ENCODE data around the gene CSNK1D.

CSNK1D gene

GRCh38 chr17:82297714-82298537 is 24.4 kb upstream of the CSNK1D start:
- peak; percentile 48 to 95 (median 72) for DNase-seq
- intact Hi-C loops (cut with DNase I): loop anchor here (10.0 kb wide), 1 partner anchor 53 kb away; no protein-coding TSS in a partner anchor

GRCh38 chr17:82297280-82297713 is 23.8 kb upstream of the CSNK1D start:
- intact Hi-C loops (cut with DNase I): loop anchor here (10.0 kb wide), 1 partner anchor 52 kb away; no protein-coding TSS in a partner anchor
- peak in 9 of 10 donors; percentile 53 to 96 (median 75) for DNase-seq

- intact Hi-C loops (cut with DNase I): loop anchor here (10.0 kb wide), 1 partner anchor 52 kb away; no protein-coding TSS in a partner anchor
- DNase-seq: no peak
Measured at GRCh38 chr17:82296511-82297279, 23.2 kb upstream of the CSNK1D start.

GRCh38 chr17:82295472-82295814 is 21.9 kb upstream of the CSNK1D start:
- no peak for DNase-seq
- intact Hi-C loops (cut with DNase I): loop anchor here (10.0 kb wide), 1 partner anchor 51 kb away; no protein-coding TSS in a partner anchor

- no peak for DNase-seq
- intact Hi-C loops (cut with DNase I): loop anchor here (10.0 kb wide), 1 partner anchor 49 kb away; no protein-coding TSS in a partner anchor
Measured at GRCh38 chr17:82294064-82294773, 20.7 kb upstream of the CSNK1D start.

GRCh38 chr17:82292251-82293154 is 19.0 kb upstream of the CSNK1D start:
- peak; percentile 93 to 100 (median 95) for DNase-seq
- intact Hi-C loops (cut with DNase I): loop anchor here (1.0 to 10.0 kb wide), 2 partner anchors 19 to 48 kb away; partner anchors contain the start of gene CSNK1D

- DNase-seq: no peak
- intact Hi-C loops (cut with DNase I): loop anchor here (10.0 kb wide), 1 partner anchor 47 kb away; no protein-coding TSS in a partner anchor
Measured at GRCh38 chr17:82291582-82292250, 18.2 kb upstream of the CSNK1D start.

GRCh38 chr17:82287868-82288801 is 14.6 kb upstream of the CSNK1D start:
- no peak for DNase-seq
- intact Hi-C loops (cut with DNase I): no loop called here

- no peak for DNase-seq
- intact Hi-C loops (cut with DNase I): no loop called here
Measured at GRCh38 chr17:82287013-82287867, 13.7 kb upstream of the CSNK1D start.

- DNase-seq: no peak
- intact Hi-C loops (cut with DNase I): no loop called here
Measured at GRCh38 chr17:82285141-82285540, 11.6 kb upstream of the CSNK1D start.

- intact Hi-C loops (cut with DNase I): no loop called here
- peak in 3 of 10 donors; percentile 50 to 85 (median 77) for DNase-seq
Measured at GRCh38 chr17:82283208-82283749, 9.8 kb upstream of the CSNK1D start.

- DNase-seq: peak in 3 of 10 donors; percentile 39 to 64 (median 51)
- intact Hi-C loops (cut with DNase I): no loop called here
Measured at GRCh38 chr17:82282239-82283207, 9.0 kb upstream of the CSNK1D start.

GRCh38 chr17:82281502-82282238 is 8.2 kb upstream of the CSNK1D start:
- DNase-seq: peak in 3 of 10 donors; percentile 22 to 48 (median 42)

GRCh38 chr17:82281076-82281475 is 7.6 kb upstream of the CSNK1D start:
- intact Hi-C loops (cut with DNase I): no loop called here

More at GRCh38 chr17:82281502-82282238, 8.2 kb upstream of the CSNK1D start:
- intact Hi-C loops (cut with DNase I): no loop called here

More at GRCh38 chr17:82281076-82281475, 7.6 kb upstream of the CSNK1D start:
- DNase-seq: peak in 3 of 10 donors; percentile 50 to 61 (median 53)

All from posterior cingulate gyrus (tissue), 11 donors.